ENCODE results near the gene URM1.

DNA sequence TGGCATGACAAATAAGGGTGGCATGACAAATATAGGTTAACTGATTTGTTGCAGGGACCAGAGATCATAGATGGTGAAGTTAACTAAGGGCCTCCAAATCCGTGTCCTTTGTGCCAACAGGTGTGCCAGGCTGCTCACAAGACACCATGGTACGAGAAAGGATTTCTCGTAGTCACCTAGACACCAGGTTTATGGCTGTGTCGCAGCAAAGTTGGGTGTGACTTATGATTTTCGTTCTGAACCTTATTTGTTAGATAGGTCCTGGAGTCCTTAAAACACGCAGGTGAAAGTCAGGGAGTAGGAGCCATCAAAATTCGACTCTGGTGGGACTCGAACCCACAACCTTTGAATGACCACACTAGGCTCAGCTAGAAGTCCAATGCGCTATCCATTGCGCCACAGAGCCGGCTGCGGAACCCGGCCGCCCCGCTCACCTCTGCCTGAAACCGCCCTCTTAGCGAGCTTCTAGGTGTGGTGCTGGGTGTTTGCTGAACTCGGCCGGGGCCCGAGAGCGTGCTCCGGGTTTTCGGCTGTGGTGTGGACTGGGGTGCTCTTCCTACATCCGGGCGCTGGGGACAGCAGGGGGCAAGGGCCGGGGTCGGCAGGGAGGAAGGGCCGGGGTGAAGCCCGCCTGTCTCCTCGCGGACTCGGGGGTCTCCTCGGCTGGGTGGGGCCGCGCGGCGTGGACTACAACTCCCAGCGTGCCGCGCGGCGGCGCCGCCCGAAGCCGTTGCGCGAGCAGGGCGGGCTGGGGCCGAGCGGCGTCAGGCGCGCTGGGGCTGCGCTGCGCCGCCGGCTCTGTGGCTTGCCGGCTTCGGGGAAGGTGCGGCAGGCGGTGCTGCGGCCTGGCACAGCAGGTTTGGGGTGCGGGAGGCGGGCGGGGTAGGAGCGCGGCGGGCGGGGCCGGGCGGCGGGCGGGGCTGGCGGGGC, 31.1 kb upstream of the URM1 start, which contains the start of gene SLC27A4:
- TF ChIP-seq, protein P1, sequence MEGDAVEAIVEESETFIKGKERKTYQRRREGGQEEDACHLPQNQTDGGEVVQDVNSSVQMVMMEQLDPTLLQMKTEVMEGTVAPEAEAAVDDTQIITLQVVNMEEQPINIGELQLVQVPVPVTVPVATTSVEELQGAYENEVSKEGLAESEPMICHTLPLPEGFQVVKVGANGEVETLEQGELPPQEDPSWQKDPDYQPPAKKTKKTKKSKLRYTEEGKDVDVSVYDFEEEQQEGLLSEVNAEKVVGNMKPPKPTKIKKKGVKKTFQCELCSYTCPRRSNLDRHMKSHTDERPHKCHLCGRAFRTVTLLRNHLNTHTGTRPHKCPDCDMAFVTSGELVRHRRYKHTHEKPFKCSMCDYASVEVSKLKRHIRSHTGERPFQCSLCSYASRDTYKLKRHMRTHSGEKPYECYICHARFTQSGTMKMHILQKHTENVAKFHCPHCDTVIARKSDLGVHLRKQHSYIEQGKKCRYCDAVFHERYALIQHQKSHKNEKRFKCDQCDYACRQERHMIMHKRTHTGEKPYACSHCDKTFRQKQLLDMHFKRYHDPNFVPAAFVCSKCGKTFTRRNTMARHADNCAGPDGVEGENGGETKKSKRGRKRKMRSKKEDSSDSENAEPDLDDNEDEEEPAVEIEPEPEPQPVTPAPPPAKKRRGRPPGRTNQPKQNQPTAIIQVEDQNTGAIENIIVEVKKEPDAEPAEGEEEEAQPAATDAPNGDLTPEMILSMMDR (IDR thresholded peaks at IDR 0.05) = peak in 2 of 4 experiments; percentile 10 to 31
- TF ChIP-seq POLR2A (IDR thresholded peaks at IDR 0.05) = peak in 1 of 2 donors; percentile 20
- no peak for TF ChIP-seq POLR2AphosphoS5 (IDR thresholded peaks at IDR 0.05)
